PC-9 (cell line): ENCODE data around the gene CTNNBL1. TPM values are rescaled to one million over a fixed set of nuclear protein-coding genes. Genes with fewer than 3 reads are reported as not detected.

Experiments
- BruUV-seq: library from RNA; stranded (reverse); fragments of 400-500 nt; replicated peaks from 2 replicates; lab custom pipeline; 2021; lab: Mats Ljungman, UMichigan
- CTCF ChIA-PET: fragments of 300-600 bp; sonication (Branson Sonifier 250); formaldehyde crosslinking; loops from one replicate; lab custom pipeline; 2022; ENCODE audit warnings: antibody characterized with exemption; lab: Charles Lee
- POLR2A ChIA-PET: fragments of 300-600 bp; sonication (Branson Sonifier 250); formaldehyde crosslinking; loops from one replicate; lab custom pipeline; 2022; ENCODE audit warnings: antibody characterized with exemption; ENCODE audit not compliant: unreplicated experiment; lab: Charles Lee
- DNase-seq, 2 experiments: peaks; one replicate each; pipeline versions ENCODE4 v3.0.0 to v3.0.0-alpha.2; 2015 to 2022; ENCODE audit warnings: mixed read lengths in 1 of 2
- H2AFZ ChIP-seq: fragments of 200-600 bp; sonication (generic); 2 replicates; pipeline ENCODE4 v1.8.1; 2017; ENCODE audit warnings: antibody characterized with exemption
- H3F3A ChIP-seq: fragments of 200-600 bp; sonication (generic); 2 replicates; pipeline ENCODE4 v1.8.1; 2017; ENCODE audit warnings: antibody characterized with exemption, mild to moderate bottlenecking, low read depth; ENCODE audit not compliant: insufficient read depth
- H3K27ac ChIP-seq: fragments of 200-600 bp; sonication (generic); 2 replicates; pipeline ENCODE4 v1.6.1; 2016; ENCODE audit warnings: mixed run types
- H3K27me3 ChIP-seq: fragments of 200-600 bp; sonication (generic); 2 replicates; pipeline ENCODE4 v1.6.1; 2016; ENCODE audit warnings: low read depth, mixed run types; ENCODE audit not compliant: insufficient read depth
- H3K36me3 ChIP-seq: fragments of 200-600 bp; sonication (generic); 2 replicates; pipeline ENCODE4 v1.6.1; 2016; ENCODE audit warnings: low read depth, mixed run types
- H3K4me1 ChIP-seq: fragments of 200-600 bp; sonication (generic); replicated peaks from 2 replicates; pipeline ENCODE4 v1.6.1; 2016; ENCODE audit warnings: mixed run types; ENCODE audit not compliant: insufficient read depth
- H3K4me2 ChIP-seq: fragments of 200-600 bp; sonication (generic); 2 replicates; pipeline ENCODE4 v1.6.1; 2017; ENCODE audit warnings: mixed run types
- H3K4me3 ChIP-seq: fragments of 200-600 bp; sonication (generic); 2 replicates; pipeline ENCODE4 v1.6.1; 2016; ENCODE audit warnings: mixed run types
- H3K79me2 ChIP-seq: fragments of 200-600 bp; sonication (generic); 2 replicates; pipeline ENCODE4 v1.6.1; 2017; ENCODE audit warnings: low read depth, mixed run types
- H3K9me2 ChIP-seq: fragments of 200-600 bp; sonication (generic); 2 replicates; pipeline ENCODE4 v1.8.1; 2017; ENCODE audit warnings: mild to moderate bottlenecking; ENCODE audit not compliant: insufficient read depth
- H3K9me3 ChIP-seq: fragments of 200-600 bp; sonication (generic); 2 replicates; pipeline ENCODE4 v1.8.1; 2016; ENCODE audit warnings: low read depth; ENCODE audit not compliant: insufficient read depth
- H4K20me1 ChIP-seq: fragments of 200-600 bp; sonication (generic); 2 replicates; pipeline ENCODE4 v1.8.1; 2017; ENCODE audit not compliant: insufficient read depth
- EZH2 ChIP-seq: fragments of 200-600 bp; sonication (generic); IDR thresholded peaks from 2 replicates; pipeline ENCODE4 v1.8.0; 2017; ENCODE audit warnings: antibody characterized with exemption, low read depth
- intact Hi-C: fragments of 100-400 bp; cut with micrococcal nuclease; formaldehyde crosslinking; loops from one replicate; pipeline ENCODE4 v1.10.0; 2022; ENCODE audit not compliant: unreplicated experiment
- total RNA-seq: library from RNA; stranded (reverse); gene quantifications from 2 replicates; pipeline ENCODE4 v1.2.3, GENCODE V29; 2021
- TF ChIP-seq, protein P1 (sequence below): fragments of 200-600 bp; sonication (generic); conservative IDR thresholded peaks from 2 replicates; pipeline ENCODE4 v1.6.1; 2017; ENCODE audit warnings: mixed run types, antibody characterized with exemption, mild to moderate bottlenecking, moderate library complexity

CTNNBL1 gene
- total RNA-seq, 1 experiment from 2014 or later, result 83.5 TPM

DNA sequence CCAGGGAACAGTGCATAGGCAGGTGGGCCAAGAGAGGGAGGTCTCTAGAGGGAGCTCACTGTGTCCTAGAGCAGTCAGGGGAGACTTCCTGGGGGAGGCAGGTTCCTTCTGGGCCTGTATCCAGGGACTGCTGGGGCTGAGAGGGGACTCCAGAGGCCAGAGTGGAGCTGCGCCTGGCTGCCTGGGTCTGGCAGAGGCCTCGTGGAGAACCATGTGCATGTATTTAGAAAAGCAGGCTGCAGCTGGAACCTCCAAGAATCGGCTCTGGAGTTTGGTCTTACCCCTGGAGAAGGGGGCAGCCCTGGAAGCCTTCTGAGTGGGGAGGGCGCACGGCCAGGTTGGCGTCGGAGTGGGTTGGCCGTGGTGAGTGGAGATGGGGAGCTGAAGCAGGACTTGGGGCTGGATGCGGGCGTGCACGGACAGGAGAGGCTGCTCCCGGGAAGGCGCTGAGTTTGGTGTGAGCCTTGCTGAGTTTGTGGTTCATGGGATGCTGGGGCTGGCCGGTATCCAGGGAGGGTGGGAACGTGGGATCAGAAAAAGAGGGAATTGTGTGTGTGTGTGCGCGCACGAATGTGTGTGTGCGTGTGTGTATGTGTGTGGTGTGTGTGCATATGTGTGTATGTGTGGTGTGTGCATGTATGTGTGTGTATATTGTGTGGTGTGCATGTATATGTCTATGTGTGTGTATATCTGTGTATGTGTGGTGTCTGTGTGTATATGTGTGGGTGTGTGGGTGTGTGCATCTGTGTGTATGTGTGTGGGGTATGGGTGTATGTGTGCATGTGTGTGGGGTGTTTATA is 219.9 kb downstream of the CTNNBL1 start:
- Histone ChIP-seq H4K20me1 (no peaks in the 10 kb centered on the region), H3K27me3 (peaks cover 43% of the 10 kb centered on the region), H3K79me2 (no peaks in the 10 kb centered on the region), H3K4me2 (no peak overlapping the region), H3K4me3 (no peak overlapping the region), H3K36me3 (no peaks in the 10 kb centered on the region), H3K9me3 (no peaks in the 10 kb centered on the region), H3K4me1 (no peaks in the 10 kb centered on the region), H3F3A (no peaks in the 10 kb centered on the region), H3K27ac (no peak overlapping the region), H3K9me2 (no peaks in the 10 kb centered on the region), H2AFZ (no peak overlapping the region)
- intact Hi-C loops, result no loop called here
- no TSS peak for BruUV-seq
- ChIA-PET POLR2A (no interaction called here), CTCF (no interaction called here)
- TF ChIP-seq, protein P1, sequence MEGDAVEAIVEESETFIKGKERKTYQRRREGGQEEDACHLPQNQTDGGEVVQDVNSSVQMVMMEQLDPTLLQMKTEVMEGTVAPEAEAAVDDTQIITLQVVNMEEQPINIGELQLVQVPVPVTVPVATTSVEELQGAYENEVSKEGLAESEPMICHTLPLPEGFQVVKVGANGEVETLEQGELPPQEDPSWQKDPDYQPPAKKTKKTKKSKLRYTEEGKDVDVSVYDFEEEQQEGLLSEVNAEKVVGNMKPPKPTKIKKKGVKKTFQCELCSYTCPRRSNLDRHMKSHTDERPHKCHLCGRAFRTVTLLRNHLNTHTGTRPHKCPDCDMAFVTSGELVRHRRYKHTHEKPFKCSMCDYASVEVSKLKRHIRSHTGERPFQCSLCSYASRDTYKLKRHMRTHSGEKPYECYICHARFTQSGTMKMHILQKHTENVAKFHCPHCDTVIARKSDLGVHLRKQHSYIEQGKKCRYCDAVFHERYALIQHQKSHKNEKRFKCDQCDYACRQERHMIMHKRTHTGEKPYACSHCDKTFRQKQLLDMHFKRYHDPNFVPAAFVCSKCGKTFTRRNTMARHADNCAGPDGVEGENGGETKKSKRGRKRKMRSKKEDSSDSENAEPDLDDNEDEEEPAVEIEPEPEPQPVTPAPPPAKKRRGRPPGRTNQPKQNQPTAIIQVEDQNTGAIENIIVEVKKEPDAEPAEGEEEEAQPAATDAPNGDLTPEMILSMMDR, result no peak
- no peak for TF ChIP-seq EZH2
- DNase-seq, result no peak

DNA sequence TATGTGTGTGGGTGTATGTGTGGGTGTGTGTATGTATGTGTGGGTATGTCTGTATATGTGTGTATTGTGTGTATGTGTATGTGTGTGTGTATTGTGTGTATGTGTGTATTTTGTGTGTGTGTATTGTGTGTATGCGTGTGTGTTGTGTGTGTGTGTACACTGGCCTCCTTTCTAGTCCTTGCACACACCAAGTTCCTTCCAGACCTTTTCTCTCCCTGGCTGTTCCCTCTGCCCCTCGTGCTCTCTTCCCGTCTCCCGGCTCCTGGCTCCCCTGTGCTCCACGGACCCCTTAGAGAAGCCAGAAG is 220.5 kb downstream of the CTNNBL1 start:
- Histone ChIP-seq H3K27ac (no peak overlapping the region), H3F3A (no peaks in the 10 kb centered on the region), H3K9me3 (no peaks in the 10 kb centered on the region), H4K20me1 (no peaks in the 10 kb centered on the region), H3K36me3 (no peaks in the 10 kb centered on the region), H3K4me1 (no peaks in the 10 kb centered on the region), H3K27me3 (peaks cover 45% of the 10 kb centered on the region), H3K9me2 (no peaks in the 10 kb centered on the region), H2AFZ (no peak overlapping the region), H3K4me3 (no peak overlapping the region), H3K79me2 (no peaks in the 10 kb centered on the region), H3K4me2 (no peak overlapping the region)
- no peak for DNase-seq
- BruUV-seq, result no TSS peak
- ChIA-PET CTCF (no interaction called here), POLR2A (no interaction called here)
- no peak for TF ChIP-seq EZH2
- TF ChIP-seq, protein P1, result no peak
- intact Hi-C loops, result no loop called here

DNA sequence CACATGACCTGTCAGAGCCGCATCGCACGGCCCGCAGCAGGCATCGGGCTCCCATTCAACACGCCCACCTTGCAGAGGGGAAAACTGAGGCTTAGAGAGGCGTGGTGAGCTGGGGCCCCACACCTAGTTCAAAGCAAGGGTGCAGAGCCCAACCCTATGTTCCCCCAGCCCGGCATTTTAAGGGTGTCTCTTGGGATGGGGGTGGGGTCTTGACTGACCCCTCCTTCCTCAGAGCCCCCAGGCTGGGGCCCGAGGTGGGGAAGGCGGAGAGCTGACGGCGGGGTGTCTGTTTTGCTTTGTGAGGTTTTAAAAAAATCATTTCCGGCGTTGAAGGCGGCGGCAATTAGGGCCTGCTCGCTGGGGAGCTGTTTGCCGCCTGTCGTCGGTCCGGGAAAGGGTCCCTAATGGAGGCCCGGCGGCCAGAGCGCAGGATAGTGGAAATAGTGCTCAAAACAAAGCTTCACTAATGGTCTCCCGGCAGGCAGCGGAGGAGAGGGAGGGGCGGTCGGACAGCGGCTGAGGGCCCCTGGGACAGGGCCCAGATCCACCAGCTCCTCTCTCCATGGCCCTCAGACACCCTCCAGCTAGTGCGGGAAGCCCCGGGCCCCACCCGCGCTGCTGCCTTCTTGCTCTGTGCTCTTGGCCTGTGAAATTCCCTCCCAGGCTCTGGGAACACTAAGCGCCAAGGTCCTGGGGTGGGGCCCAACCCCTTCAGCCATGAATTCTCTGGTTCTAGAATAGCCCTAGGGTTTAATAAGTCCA is 221.0 kb downstream of the CTNNBL1 start:
- Histone ChIP-seq H3K4me2 (no peak overlapping the region), H4K20me1 (no peaks in the 10 kb centered on the region), H3K27ac (no peak overlapping the region), H3K36me3 (no peaks in the 10 kb centered on the region), H3F3A (no peaks in the 10 kb centered on the region), H3K79me2 (no peaks in the 10 kb centered on the region), H3K9me2 (no peaks in the 10 kb centered on the region), H3K4me3 (no peak overlapping the region), H2AFZ (no peak overlapping the region), H3K9me3 (no peaks in the 10 kb centered on the region), H3K27me3 (peaks cover 45% of the 10 kb centered on the region), H3K4me1 (no peaks in the 10 kb centered on the region)
- DNase-seq, result no peak
- BruUV-seq, result no TSS peak
- TF ChIP-seq, protein P1, result no peak
- no peak for TF ChIP-seq EZH2
- CTCF ChIA-PET, result no interaction called here
- POLR2A ChIA-PET, result no interaction called here
- intact Hi-C loops, result no loop called here
